Suprapubic skin (tissue), 4 donors: Measurements from ENCODE around the gene PTPRN2.

Experiments used
- CTCF ChIP-seq, 2 donors: fragments of 200-600 bp in 1 of 2; fragments of 450-650 bp in 1 of 2; sonication (generic) in 1 of 2; IDR thresholded peaks; one replicate each; pipeline ENCODE4 v1.5.1; 2016 to 2019; ENCODE audit warnings: antibody characterized with exemption in 2 of 2, mild to moderate bottlenecking in 1 of 2, moderate library complexity in 1 of 2
- EP300 ChIP-seq: sonication (generic); formaldehyde crosslinking; IDR thresholded peaks from one replicate; pipeline ENCODE4 v1.6.1; 2017; ENCODE audit warnings: antibody characterized with exemption
- POLR2A ChIP-seq, 2 donors: fragments of 450-650 bp; IDR thresholded peaks; one replicate each; pipeline ENCODE4 v1.6.1; 2017; ENCODE audit warnings: antibody characterized with exemption in 2 of 2, mild to moderate bottlenecking in 2 of 2, moderate library complexity in 2 of 2
- POLR2AphosphoS5 ChIP-seq, 3 donors: sonication (generic); formaldehyde crosslinking; IDR thresholded peaks; one replicate each; pipeline ENCODE4 v1.6.1; 2017; ENCODE audit warnings: antibody characterized with exemption in 3 of 3

- TF ChIP-seq EP300: no peak
- no peak for TF ChIP-seq POLR2A (IDR thresholded peaks at IDR 0.05)
- no peak for TF ChIP-seq CTCF (IDR thresholded peaks at IDR 0.05)
- TF ChIP-seq POLR2AphosphoS5 (IDR thresholded peaks at IDR 0.05): no peak
Observed at GRCh38 chr7:157519798-157520244, 1067.8 kb downstream of the PTPRN2 start.
